ENCODE data around the gene LTBP2. TPM values are rescaled to one million over a fixed set of nuclear protein-coding genes. Genes with fewer than 3 reads are reported as not detected.

Gene LTBP2
- total and polyA plus RNA-seq, 2 of the 13 experiments (the other 11 are each of a cell fraction or from before 2014, with no cell fraction given): 0.20 to 0.41 TPM

- no peak for TF ChIP-seq ZHX2 (IDR thresholded peaks at IDR 0.05; ENCODE audit: low read depth)
- TF ChIP-seq ZHX2 (CRISPR knock-in tag; IDR thresholded peaks at IDR 0.05; ENCODE audit: borderline replicate concordance): no peak
- no peak for TF ChIP-seq ZBTB40 (IDR thresholded peaks at IDR 0.05)
- TF ChIP-seq ZBTB40 (CRISPR knock-in tag; IDR thresholded peaks at IDR 0.05): no peak
- TF ChIP-seq ZNF775 (CRISPR knock-in tag; IDR thresholded peaks at IDR 0.05; ENCODE audit: borderline replicate concordance): no peak
- no peak for TF ChIP-seq E2F5 (CRISPR knock-in tag; conservative IDR thresholded peaks at IDR 0.05)
- TF ChIP-seq NFYC (CRISPR knock-in tag; IDR thresholded peaks at IDR 0.05): no peak
- no peak for TF ChIP-seq ZNF577 (CRISPR knock-in tag; IDR thresholded peaks at IDR 0.05; ENCODE audit: borderline replicate concordance, low read depth)
- peak; percentile 54; the same call in 1 of the 2 replicates for TF ChIP-seq ELF3 (CRISPR knock-in tag; IDR thresholded peaks at IDR 0.05)
- TF ChIP-seq ZFP41 (CRISPR knock-in tag; IDR thresholded peaks at IDR 0.05; ENCODE audit: borderline replicate concordance): no peak
- TF ChIP-seq TP53 (CRISPR knock-in tag; conservative IDR thresholded peaks at IDR 0.05): no peak
- peak; percentile 40; the same call in 1 of the 2 replicates for TF ChIP-seq SOX5 (CRISPR knock-in tag; IDR thresholded peaks at IDR 0.05; ENCODE audit: borderline replicate concordance)
- no peak for TF ChIP-seq NFIB (CRISPR knock-in tag; IDR thresholded peaks at IDR 0.05; ENCODE audit: borderline replicate concordance)
These were observed 6.3 kb upstream of the LTBP2 start (continued) for GRCh38 chr14:74618078-74618952.

All from HepG2 (cell line).